HepG2 (cell line): ENCODE measurements around the gene IRF2. TPM values are rescaled to one million over a fixed set of nuclear protein-coding genes. Genes with fewer than 3 reads are reported as not detected.
A peak's percentile ranks its signal among the peaks of the same experiment; 100 is the strongest.

ENCODE experiments used
- AGO1 ChIP-seq: fragments of 200-400 bp; formaldehyde crosslinking; IDR thresholded peaks from 2 replicates; pipeline ENCODE4 v1.6.1; 2017; ENCODE audit warnings: mild to moderate bottlenecking, low read depth, low read length, moderate library complexity; ENCODE audit not compliant: poor library complexity, severe bottlenecking
- ARHGAP35 ChIP-seq: sonication (generic); formaldehyde crosslinking; IDR thresholded peaks from 2 replicates; pipeline ENCODE4 v1.9.0; 2022; ENCODE audit warnings: mild to moderate bottlenecking, inconsistent platforms, moderate library complexity, missing genetic modification reagents, borderline replicate concordance
- CC2D1A ChIP-seq: sonication (generic); formaldehyde crosslinking; IDR thresholded peaks from 2 replicates; pipeline ENCODE4 v1.8.1; 2023; ENCODE audit warnings: mild to moderate bottlenecking, missing genetic modification reagents
- HNF4A ChIP-seq: sonication (generic); formaldehyde crosslinking; IDR thresholded peaks from 2 replicates; pipeline ENCODE4 v1.4.0; 2020; ENCODE audit warnings: missing genetic modification reagents
- MYC ChIP-seq: sonication (generic); formaldehyde crosslinking; IDR thresholded peaks from 2 replicates; pipeline ENCODE4 v1.9.0; 2021; ENCODE audit warnings: missing genetic modification reagents, borderline replicate concordance
- NFE2 ChIP-seq: sonication (generic); formaldehyde crosslinking; IDR thresholded peaks from 2 replicates; pipeline ENCODE4 v1.4.0; 2020; ENCODE audit warnings: missing genetic modification reagents
- NFE2L2 ChIP-seq: fragments of 150-350 bp; IDR thresholded peaks from 2 replicates; pipeline ENCODE4 v1.6.1; 2014; ENCODE audit warnings: low read length
- PITX1 ChIP-seq: sonication (generic); formaldehyde crosslinking; IDR thresholded peaks from 2 replicates; pipeline ENCODE4 v1.5.1; 2020; ENCODE audit warnings: mild to moderate bottlenecking, missing genetic modification reagents
- SIX1 ChIP-seq: sonication (generic); formaldehyde crosslinking; IDR thresholded peaks from 2 replicates; pipeline ENCODE4 v1.4.0; 2020; ENCODE audit warnings: missing genetic modification reagents, borderline replicate concordance
- SMYD3 ChIP-seq: sonication (generic); formaldehyde crosslinking; IDR thresholded peaks from 2 replicates; pipeline ENCODE4 v1.8.1; 2023; ENCODE audit warnings: mild to moderate bottlenecking, missing genetic modification reagents
- SOX13 ChIP-seq, 3 experiments: fragments of 450-650 bp in 1 of 3; sonication (generic) in 1 of 3; formaldehyde crosslinking in 1 of 3; IDR thresholded peaks in 2 of 3; conservative IDR thresholded peaks in 1 of 3; 2 replicates each; pipeline versions ENCODE4 v1.5.0 to v1.6.1; 2016 to 2020; ENCODE audit warnings: antibody characterized with exemption in 1 of 3, mild to moderate bottlenecking in 1 of 3, missing compliant biosample characterization in 1 of 3, missing genetic modification reagents in 1 of 3, moderate library complexity in 1 of 3
- YY1 ChIP-seq: IDR thresholded peaks from 2 replicates; pipeline ENCODE4 v1.6.1; 2011; ENCODE audit warnings: low read length, low read depth, moderate library complexity, mild to moderate bottlenecking; ENCODE audit not compliant: insufficient read depth, insufficient replicate concordance
- ZNF251 ChIP-seq: sonication (generic); formaldehyde crosslinking; IDR thresholded peaks from 2 replicates; pipeline ENCODE4 v1.9.0; 2021; ENCODE audit warnings: mild to moderate bottlenecking, missing genetic modification reagents
- ZNF256 ChIP-seq: sonication (generic); formaldehyde crosslinking; conservative IDR thresholded peaks from 2 replicates; pipeline ENCODE4 v1.4.0; 2020; ENCODE audit warnings: missing genetic modification reagents
- ZNF263 ChIP-seq: sonication (generic); formaldehyde crosslinking; IDR thresholded peaks from 2 replicates; pipeline ENCODE4 v1.4.0; 2020; ENCODE audit warnings: missing genetic modification reagents
- ZNF3 ChIP-seq: IDR thresholded peaks from 2 replicates; pipeline ENCODE4 v1.7.0; 2017; ENCODE audit warnings: inconsistent platforms
- ZNF547 ChIP-seq: sonication (generic); formaldehyde crosslinking; IDR thresholded peaks from 2 replicates; pipeline ENCODE4 v1.5.1; 2020; ENCODE audit warnings: mild to moderate bottlenecking, missing genetic modification reagents
- ZNF746 ChIP-seq: sonication (generic); formaldehyde crosslinking; IDR thresholded peaks from 2 replicates; pipeline ENCODE4 v1.8.0; 2022; ENCODE audit warnings: mild to moderate bottlenecking, missing genetic modification reagents
- ZNF768 ChIP-seq: sonication (generic); formaldehyde crosslinking; IDR thresholded peaks from 2 replicates; pipeline ENCODE4 v1.4.0; 2020; ENCODE audit warnings: missing genetic modification reagents
- ZNF83 ChIP-seq: sonication (generic); formaldehyde crosslinking; IDR thresholded peaks from 2 replicates; pipeline ENCODE4 v1.4.0; 2020; ENCODE audit warnings: missing genetic modification reagents, mild to moderate bottlenecking, borderline replicate concordance
- ZSCAN20 ChIP-seq: sonication (generic); formaldehyde crosslinking; IDR thresholded peaks from 2 replicates; pipeline ENCODE4 v1.4.0; 2020; ENCODE audit warnings: missing genetic modification reagents, mild to moderate bottlenecking, borderline replicate concordance
- polyA plus RNA-seq, 8 experiments: library from polyadenylated mRNA; depleted of rRNA in 3 of 8; stranded (reverse) in 7 of 8; unstranded in 1 of 8; fragments of >200 nt; fragmentation: Illumina TruSeq in 4 of 8; extraction: Trizol in 4 of 8; gene quantifications; 2 replicates each; pipeline versions ENCODE4 v1.2.1 to v1.2.3, GENCODE V29; 2011 to 2016; ENCODE audit warnings: low read depth in 4 of 8, missing spikeins in 1 of 8, mixed read lengths in 1 of 8; ENCODE audit not compliant: insufficient read depth in 1 of 8
- total RNA-seq, 5 experiments: library from RNA; depleted of rRNA; stranded (reverse); fragments of >200 nt; fragmentation: Illumina TruSeq; extraction: Trizol; gene quantifications; 2 replicates each; pipeline ENCODE4 v1.2.3, GENCODE V29; 2016; ENCODE audit warnings: low read depth in 1 of 5
- TF ChIP-seq, protein P1 (sequence below): sonication (generic); formaldehyde crosslinking; IDR thresholded peaks from 2 replicates; pipeline ENCODE4 v1.4.0; 2020; ENCODE audit warnings: missing genetic modification reagents, borderline replicate concordance
- TF ChIP-seq, protein P2 (sequence below): sonication (generic); formaldehyde crosslinking; IDR thresholded peaks from 2 replicates; pipeline ENCODE4 v1.4.0; 2020; ENCODE audit warnings: mild to moderate bottlenecking, missing genetic modification reagents
- TF ChIP-seq, protein P3 (sequence below): IDR thresholded peaks from 2 replicates; pipeline ENCODE4 v1.6.1; 2012; ENCODE audit warnings: low read depth, low read length, improper control_type of control experiment

IRF2 gene
- total and polyA plus RNA-seq, 2 of the 13 experiments (the other 11 are each of a cell fraction or from before 2014, with no cell fraction given) = 15.5 to 28.8 TPM

DNA sequence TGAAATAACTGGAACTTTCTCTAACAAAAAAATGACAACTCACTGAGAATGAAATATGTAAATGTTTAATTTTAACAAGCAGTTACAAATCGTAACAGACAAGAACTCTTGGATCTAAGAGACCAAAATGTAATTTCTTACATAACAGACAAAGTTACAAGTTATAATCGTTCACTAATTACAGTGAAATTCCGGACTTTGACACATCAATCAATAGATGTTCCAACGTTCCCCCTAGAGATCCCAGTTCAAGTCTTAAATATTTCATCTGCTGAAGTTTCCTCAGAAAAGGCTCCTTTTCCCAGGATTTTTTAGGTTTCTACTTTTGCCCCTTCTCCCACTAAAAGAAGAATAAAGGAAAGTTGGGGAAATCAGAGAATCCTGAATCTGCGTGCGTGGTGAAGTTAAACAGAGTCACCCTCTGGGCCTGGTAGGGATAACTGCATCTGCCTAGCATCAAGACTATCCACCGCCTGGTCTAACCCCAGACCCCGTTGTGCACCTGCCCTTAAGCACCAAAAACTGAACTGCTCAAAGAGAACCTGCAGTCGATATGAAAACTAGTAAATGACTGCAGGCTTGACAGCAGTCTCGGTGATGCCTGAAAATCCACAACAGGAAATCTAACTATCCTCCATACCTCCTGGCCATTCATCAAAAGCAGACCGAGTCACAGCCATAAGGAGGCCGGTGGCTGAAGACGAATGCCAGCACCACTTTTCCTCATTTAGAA, 2.3 kb downstream of the IRF2 start (continued):
- no peak for TF ChIP-seq ZNF251 (CRISPR knock-in tag)
- TF ChIP-seq ZNF768 (CRISPR knock-in tag) = no peak
- no peak for TF ChIP-seq SMYD3 (CRISPR knock-in tag)
- no peak for TF ChIP-seq MYC (CRISPR knock-in tag)
- TF ChIP-seq, protein P1, sequence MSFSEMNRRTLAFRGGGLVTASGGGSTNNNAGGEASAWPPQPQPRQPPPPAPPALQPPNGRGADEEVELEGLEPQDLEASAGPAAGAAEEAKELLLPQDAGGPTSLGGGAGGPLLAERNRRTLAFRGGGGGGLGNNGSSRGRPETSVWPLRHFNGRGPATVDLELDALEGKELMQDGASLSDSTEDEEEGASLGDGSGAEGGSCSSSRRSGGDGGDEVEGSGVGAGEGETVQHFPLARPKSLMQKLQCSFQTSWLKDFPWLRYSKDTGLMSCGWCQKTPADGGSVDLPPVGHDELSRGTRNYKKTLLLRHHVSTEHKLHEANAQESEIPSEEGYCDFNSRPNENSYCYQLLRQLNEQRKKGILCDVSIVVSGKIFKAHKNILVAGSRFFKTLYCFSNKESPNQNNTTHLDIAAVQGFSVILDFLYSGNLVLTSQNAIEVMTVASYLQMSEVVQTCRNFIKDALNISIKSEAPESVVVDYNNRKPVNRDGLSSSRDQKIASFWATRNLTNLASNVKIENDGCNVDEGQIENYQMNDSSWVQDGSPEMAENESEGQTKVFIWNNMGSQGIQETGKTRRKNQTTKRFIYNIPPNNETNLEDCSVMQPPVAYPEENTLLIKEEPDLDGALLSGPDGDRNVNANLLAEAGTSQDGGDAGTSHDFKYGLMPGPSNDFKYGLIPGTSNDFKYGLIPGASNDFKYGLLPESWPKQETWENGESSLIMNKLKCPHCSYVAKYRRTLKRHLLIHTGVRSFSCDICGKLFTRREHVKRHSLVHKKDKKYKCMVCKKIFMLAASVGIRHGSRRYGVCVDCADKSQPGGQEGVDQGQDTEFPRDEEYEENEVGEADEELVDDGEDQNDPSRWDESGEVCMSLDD (CRISPR knock-in tag) = no peak
- no peak for TF ChIP-seq ZSCAN20 (CRISPR knock-in tag)
- TF ChIP-seq ZNF83 (CRISPR knock-in tag) = no peak
- no peak for TF ChIP-seq ZNF3 (CRISPR knock-in tag)
- no peak for TF ChIP-seq SIX1 (CRISPR knock-in tag)
- TF ChIP-seq HNF4A (CRISPR knock-in tag) = 0 out of 2 replicates have a peak, but pooled peaks have one; percentile 29
- 0 out of 2 replicates have a peak, but pooled peaks have one; percentile 18 for TF ChIP-seq ZNF263 (CRISPR knock-in tag)
- no peak for TF ChIP-seq SOX13 (IDR thresholded peaks at IDR 0.05)
- no peak for TF ChIP-seq SOX13 (CRISPR knock-in tag; conservative IDR thresholded peaks at IDR 0.05 in 1 of 2, IDR thresholded peaks at IDR 0.05 in 1 of 2)
- no peak for TF ChIP-seq NFE2L2
- TF ChIP-seq ZNF547 = no peak
- TF ChIP-seq AGO1 = no peak
- TF ChIP-seq, protein P2, sequence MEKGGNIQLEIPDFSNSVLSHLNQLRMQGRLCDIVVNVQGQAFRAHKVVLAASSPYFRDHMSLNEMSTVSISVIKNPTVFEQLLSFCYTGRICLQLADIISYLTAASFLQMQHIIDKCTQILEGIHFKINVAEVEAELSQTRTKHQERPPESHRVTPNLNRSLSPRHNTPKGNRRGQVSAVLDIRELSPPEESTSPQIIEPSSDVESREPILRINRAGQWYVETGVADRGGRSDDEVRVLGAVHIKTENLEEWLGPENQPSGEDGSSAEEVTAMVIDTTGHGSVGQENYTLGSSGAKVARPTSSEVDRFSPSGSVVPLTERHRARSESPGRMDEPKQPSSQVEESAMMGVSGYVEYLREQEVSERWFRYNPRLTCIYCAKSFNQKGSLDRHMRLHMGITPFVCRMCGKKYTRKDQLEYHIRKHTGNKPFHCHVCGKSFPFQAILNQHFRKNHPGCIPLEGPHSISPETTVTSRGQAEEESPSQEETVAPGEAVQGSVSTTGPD = no peak
- TF ChIP-seq PITX1 (CRISPR knock-in tag) = no peak
- TF ChIP-seq ARHGAP35 (CRISPR knock-in tag) = no peak
- TF ChIP-seq ZNF256 (CRISPR knock-in tag) = no peak
- TF ChIP-seq CC2D1A = no peak
- TF ChIP-seq, protein P3, sequence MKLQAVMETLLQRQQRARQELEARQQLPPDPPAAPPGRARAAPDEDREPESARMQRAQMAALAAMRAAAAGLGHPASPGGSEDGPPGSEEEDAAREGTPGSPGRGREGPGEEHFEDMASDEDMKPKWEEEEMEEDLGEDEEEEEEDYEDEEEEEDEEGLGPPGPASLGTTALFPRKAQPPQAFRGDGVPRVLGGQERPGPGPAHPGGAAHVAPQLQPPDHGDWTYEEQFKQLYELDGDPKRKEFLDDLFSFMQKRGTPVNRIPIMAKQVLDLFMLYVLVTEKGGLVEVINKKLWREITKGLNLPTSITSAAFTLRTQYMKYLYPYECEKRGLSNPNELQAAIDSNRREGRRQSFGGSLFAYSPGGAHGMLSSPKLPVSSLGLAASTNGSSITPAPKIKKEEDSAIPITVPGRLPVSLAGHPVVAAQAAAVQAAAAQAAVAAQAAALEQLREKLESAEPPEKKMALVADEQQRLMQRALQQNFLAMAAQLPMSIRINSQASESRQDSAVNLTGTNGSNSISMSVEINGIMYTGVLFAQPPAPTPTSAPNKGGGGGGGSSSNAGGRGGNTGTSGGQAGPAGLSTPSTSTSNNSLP = peak; percentile 32; the same call in 1 of the 2 replicates
- TF ChIP-seq ZNF746 (CRISPR knock-in tag) = no peak
- TF ChIP-seq YY1 = no peak
- no peak for TF ChIP-seq NFE2 (CRISPR knock-in tag)
